Retina (tissue), 1 donor: ENCODE measurements around the gene CAMK1D.

Experiments
- DNase-seq: peaks from one replicate; pipeline ENCODE4 v3.0.0-alpha.2; 2016

Gene CAMK1D

DNA sequence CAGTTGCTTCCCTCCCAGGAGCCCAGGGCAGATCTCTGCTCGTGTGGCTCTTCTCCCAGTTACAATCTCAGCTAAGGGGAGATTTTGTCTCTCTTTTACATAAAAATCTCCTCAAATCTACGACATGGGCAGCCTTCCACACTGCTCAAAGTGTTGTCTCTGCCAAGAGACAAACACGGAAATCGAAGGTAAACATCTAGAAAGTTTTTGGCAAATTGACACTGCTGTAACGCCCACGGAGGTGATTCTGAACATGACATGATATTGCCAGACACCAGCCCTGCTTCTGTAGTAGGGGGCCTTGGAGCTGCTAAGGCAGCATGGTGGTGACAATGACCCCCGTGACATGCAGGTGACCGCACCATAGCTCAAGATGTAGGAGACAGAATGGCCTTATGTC lies 523.8 kb downstream of the CAMK1D start:
- no peak for DNase-seq

GRCh38 chr10:12874501-12874900 lies 525.2 kb downstream of the CAMK1D start:
- DNase-seq = no peak

GRCh38 chr10:12875100-12875499 lies 525.8 kb downstream of the CAMK1D start:
- no peak for DNase-seq

DNA sequence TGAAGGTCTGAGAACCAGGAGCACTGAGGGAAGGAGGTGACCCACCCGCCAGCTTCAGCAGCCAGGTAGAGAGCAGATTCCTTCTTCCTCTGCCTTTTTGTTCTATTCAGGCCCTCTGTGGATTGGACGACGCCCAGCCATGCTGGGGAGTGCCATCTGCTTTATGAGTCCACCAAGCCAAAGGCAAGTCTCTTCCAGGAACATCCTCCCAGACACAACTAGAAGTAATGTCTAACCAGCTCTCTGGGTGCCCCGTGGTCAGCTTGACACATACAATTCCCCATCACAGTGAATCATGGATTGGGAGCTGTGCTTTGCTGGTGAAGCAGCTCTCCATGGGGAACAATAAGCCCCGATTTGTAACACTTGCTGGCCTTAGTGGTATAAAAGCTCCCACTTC lies 526.9 kb downstream of the CAMK1D start:
- no peak for DNase-seq

- DNase-seq = no peak
These were observed 527.8 kb downstream of the CAMK1D start for GRCh38 chr10:12877150-12877549.

DNA sequence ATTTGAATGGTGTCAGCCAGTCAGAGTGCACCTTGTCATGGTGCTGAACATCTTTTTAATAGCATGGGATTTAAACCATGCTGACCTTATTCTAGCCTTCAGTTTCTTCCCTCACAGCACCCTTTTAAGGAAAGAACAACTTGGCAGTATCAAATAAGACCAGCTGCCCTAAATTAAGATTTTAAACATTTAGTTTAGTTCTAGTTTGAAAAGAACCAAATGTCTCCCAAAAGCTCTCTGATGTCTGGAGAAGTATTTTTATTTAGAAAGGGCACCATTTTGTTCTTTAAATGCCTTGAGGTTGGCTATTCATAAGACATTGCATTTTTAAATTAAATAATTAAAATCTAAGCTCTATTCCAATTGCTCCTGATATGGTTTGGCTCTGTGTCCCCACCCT lies 531.1 kb downstream of the CAMK1D start:
- no peak for DNase-seq

DNA sequence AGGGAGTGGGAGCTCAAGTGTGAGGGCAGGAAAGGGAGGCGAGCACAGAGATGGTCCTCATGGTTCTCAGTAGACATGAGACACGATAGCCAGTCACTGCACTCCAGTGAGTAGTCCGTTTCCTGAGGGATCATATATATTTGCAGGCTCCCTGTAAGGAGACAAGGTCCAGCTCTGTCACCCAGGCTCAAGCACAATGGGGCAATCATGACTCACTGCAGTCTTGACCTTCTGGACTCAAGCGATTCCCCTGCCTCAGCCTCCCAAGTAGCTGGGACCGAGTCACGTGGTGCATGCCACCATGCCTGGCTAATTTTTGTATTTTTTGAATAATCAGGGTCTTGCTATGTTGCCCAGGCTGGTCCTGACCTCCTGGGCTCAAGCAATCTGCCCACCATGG lies 535.5 kb downstream of the CAMK1D start:
- DNase-seq = no peak
